NCI-H1694 treated with DMSO at 0.1 percent for 48 hours (cell line): ENCODE measurements around the gene KIAA0513.

ENCODE experiments used
- DNase-seq: peaks from one replicate; lab custom pipeline; 2025; lab: John Stamatoyannopoulos, UW

KIAA0513 gene

DNA sequence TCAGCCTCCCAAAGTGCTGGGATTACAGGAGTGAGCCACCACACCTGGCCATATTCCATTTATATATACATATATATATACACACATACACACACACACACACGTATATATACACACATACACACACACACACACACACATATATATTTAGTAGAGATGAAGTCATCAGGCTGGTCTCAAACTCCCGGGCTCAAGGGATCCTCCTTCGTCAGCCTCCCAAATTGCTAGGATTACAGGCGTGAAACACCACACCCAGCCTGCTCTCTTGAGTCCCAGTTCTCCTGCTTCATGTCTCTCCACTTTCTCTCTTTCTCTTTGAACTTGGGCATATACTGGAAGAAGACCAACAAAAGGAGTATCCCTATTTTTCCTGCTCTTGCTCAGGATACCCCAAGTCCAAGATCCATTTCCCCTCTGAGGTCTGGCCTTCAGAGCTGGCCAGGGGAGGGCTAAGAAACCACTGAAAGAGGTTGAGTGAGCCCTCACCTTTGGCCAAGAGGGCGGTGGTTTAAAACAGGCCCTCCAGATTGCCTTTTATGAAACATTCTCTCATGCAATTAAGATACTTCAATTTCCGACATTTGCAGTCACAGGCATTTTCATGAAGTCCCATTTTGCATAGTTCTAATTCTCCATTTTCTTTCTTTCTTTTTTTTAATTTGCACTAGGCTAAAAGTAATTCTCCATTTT is 46.8 kb downstream of the KIAA0513 start:
- DNase-seq = no peak

DNA sequence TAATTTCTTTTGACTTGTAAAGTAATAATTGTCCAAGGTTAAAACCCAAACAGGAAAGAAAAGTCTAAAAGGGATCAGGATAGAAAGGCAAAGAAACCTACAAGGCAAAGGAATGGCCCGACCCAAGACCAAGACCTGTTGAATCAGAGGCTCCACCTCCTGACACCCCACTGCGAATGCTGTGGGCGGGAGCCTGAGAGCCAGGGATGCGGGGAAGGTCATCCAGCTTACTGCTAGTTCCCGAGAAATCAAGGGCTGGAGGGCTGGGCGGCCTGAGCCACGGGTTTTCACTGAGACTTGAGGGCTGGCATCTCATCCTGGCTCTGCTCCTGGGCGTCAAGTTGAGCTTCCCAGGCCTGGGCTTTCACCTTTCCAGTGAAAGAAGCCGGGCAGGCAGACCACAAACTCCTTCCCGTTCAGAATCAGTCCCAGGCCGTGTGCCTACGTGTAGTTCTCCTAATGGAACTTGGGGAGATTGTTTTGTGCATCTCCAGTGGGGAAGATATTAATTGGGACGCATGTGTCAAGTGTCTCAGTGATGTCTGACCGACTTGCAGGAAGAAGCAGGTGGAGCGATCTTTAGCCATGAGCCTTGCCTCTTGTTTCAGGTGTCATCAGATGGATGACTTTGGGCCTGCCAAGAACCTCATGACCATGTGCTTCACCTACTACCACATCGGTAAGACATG is 47.8 kb downstream of the KIAA0513 start:
- no peak for DNase-seq

DNA sequence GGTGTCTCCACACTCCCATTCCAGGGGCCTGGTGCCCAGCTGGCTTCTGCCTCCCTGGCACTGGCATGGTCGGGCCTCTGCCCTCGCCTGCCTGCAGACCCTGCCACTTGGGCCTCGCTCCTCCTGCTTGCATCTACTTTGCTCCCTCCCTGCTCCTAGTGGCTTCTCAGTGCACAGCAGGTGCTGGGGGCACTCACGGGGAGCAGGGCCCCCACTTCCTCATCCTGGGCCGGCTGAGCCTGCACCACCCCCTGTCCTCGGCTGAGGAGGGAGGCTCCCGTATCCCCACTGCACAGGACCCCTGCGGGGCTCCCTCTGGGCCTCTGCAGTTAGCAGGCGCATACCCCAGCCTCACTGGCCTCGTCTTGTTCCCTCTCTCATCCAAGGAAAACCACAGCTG is 49.4 kb downstream of the KIAA0513 start:
- DNase-seq = no peak

DNA sequence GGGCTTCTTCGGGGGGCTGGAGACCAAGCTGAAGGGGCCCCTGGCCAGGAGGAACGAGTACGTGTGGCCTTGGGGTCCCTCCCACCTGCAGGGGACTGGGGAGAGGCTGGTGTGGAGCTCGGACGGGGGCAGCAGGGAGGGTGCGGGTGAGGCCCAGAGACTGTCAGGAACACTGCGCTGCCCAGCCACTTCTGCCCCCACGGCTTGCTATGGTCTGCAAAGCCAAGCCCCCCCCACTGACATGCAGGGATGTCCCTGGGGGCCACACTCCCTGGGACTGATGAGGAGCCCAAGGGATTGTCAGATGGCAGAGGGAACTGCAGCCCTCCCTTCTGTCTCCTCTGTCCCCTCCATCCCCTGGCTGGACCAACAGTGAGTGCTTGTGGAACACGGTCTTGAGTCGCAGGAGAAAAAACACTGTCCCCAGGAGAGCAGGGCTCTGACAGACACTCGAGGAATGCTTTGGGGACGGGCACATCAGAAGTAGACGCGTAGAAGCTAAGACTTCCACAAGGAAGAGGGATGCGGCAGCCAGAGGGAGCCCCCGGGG is 50.1 kb downstream of the KIAA0513 start:
- no peak for DNase-seq

DNA sequence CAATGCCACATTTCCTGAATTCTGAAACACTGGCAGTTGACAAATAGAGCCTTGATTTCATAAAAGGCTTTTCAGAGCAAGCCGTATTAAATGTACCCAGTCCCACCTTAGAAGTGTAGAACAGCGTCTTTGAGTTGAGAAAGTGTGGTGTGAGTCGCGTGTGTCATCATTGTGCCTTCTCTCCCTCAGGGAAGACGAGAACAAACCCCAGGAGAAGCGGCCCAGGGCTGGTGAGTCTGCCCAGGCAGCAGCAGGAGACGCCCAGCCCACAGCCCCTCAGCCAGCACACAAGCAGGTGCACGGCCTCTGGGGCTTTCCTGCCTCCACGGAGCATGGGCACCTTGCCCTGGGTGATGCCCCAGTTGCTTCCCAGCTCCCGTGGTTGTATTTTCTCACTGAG is 50.6 kb downstream of the KIAA0513 start:
- DNase-seq = no peak

DNA sequence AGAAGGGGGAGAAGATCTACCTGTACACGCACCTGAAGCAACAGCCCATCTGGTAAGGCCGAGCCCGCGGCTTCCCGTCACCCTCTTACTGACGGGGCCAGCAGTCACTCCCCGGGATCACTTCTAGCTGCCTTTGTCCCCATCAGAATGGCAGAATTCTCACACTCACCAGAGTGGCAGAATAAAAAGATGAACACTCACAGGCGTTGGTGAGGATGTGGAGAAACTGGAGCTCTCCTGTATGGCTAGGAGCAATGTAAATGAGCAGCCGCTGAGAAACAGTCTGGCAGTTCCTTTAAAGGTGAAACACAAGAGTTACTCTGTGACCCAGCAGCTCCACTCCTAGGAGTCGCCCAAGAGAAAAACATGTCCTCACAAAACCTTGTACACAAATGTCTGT is 51.4 kb downstream of the KIAA0513 start:
- DNase-seq = no peak

DNA sequence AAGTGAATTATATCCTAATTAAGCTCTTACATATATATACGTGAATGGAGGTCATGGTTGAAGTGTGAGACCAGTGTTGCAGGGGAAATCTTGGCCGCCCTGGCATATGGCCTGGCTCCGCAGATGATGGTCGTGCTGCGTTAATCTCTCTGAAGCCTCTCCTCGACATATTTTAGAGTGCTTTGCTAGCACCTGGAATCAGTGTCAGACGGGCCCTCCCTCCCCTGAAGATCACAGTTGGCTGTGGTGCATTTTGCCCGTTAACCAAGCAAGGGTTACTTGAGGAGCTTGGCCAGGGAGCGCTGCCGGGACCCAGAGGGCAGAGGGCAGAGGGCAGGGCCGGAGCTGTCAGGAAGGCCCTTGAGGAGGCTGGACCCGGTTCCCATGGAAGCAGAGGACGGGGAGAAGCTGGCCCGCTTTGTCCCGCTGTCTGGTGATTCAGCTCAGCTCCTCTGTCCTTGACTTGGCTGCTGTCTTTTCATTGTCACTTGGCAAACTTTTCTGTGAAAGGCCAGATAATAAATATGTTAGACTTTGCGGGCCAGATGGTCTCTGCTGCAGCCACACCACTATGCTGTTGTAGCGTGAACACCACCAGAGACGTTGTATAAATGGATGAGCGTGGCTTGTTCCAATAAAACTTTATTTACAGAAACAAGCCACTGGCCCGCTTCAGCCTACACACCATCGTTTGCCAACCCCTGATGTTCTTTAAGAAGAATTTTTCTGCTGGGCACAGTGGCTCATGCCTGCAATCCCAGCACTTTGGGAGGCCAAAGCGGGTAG is 52.4 kb downstream of the KIAA0513 start:
- DNase-seq = no peak

DNA sequence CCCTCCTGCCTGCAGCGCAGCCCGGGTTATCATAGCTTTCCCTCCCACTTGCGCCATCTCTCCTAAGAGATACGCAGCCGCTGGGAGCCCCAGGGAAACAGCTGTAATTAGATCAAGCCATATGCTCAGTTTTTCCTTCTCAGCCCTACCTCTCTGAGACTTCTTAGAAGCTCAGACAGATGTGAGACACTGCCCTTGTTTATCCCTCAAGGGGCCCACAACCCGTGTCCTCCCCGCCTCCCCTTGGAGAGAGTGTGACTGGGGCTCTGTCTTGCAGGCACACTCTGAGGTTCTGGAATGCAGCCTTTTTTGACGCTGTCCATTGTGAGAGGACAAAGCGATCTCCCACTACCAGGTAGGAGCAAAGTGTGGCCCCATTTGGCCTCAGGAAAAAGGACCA is 53.4 kb downstream of the KIAA0513 start:
- DNase-seq = no peak

DNA sequence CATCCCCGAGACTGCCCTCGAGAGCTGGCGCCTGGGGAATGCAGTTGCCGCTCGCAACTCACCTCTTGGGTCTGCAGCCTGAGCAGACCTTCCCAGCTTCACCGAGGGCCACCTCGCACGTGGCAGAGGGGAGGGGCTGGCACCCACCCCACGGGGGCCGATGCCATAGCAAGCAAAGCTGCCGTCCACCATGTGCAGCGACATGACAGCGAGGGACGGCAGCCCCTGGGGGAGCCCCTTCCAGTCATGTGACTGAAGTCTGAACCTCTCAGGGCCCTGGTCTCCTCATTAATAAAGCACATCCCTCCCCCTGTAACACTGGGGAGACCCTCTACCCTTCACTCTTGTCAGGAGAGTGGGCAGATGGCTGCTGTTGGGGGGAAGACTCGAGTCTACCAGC is 54.2 kb downstream of the KIAA0513 start:
- DNase-seq = no peak

DNA sequence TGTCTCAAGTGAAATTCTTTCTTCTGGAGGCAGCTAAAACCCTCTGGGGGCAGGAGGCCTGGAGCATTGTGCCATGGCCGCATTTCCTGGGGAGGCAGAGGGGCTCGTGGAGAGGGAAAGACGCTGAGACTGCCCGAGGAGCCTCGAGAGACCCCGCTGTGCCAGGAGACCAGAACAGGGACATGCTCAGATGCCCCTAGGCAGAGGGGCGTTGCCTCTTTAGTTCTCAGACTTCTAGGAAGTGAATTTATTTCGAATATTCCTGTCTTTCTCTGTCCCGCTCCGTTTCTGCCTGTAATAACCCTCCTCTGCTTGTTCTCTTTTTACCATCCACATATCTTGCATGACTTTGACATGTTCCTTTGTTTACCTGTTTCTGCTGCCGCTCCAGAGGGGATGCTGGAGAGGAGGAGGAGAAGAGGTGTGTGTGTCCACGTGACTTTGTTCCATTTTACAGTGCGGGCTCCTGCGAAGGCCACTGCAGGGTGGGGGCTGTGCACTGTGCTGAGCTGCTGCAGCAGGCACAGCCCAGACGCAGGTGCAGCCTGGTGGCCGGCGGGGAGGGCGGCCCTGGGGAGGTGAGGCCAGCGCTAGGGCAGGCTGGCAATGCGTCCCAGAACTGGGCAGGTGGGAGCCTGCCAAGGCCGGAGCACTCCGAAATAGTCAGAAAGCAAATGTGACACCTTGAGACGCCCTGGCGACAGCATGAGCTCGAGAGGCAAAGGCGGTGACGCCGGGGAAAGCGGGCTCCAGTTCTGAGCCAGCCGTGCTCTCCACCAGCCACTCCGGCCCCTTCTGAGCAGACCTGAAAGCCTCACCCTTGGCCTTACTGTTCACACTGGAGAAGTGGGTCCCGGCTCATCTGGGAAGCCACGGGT is 54.8 kb downstream of the KIAA0513 start:
- no peak for DNase-seq

DNA sequence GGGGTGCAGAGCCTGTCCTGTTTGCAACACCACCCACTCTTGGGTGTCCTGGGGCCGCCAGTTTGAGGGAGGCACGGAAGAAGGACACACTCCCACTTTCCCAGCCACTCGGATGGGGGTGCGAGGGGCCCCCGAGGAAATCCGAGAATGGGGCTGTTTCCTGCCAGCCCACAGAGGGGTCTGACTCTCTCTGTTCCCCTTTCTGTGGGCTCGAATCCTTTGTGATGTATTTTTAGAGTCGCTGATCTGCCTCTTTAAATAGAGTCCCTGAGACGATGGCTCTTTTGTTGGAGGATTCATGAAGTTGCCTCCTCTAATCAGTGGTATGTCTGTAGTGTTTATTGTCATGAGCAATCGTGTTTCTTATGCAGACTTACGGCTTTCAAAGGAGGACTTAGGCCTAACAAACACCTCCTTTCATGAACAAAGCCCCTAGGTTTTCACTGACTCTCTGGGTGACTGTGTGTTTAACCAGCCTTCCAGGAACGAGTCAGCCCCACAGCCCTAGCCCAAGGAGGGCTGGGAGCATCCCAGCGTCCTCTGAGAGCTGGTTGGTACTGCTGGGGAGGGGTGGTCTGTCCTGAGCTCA is 55.5 kb downstream of the KIAA0513 start:
- DNase-seq = no peak

DNA sequence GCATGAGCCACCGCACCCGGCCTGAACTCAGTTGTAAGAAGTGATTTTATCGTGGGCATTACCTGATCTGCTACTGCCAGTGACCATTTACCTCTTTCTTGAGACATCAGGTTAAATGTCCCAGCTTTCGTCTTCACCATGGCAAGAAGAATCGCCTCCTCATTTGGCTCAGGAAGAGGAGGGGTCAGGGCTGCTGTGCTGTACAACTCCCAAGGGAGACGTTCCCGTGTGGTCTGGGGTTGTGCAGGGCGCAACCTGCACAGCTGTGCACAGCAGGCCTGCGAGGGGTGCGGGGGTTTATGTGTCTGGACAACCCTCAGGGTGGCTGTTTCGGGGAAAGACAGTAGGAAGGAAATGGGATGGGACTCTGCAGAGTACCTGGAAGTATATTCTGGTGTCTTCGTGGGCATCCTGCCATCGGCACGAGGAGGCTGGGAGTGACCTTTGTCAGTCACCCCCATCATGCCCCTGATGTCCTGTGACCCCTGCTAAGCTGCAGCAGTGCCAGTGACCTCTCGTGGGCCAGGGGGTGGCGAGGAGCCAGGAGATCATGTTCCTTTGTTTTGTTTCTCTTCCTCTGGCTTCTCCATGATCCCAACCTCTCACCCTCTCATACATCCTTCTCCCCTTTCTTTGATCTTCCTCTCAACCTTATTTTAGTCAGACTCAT is 57.4 kb downstream of the KIAA0513 start:
- no peak for DNase-seq

DNA sequence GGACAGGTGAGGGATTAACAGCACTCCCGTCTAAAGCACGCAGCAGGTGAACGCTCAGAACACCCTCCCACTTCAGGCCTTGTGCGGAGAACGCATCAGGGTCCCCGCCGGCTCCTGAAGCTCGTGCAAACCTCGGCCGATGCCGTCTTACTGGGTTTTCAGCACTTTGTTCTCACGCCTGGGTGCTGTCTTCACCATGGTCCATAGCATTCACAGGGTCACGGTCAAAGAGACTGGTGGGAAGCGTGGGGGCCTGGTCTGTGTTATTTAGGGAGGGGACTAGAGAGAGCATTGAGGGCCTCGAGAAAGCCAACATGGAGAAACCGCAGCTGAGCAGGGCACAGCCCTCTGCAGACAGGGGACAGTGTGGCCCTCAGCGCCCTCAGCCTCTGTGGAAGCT is 58.1 kb downstream of the KIAA0513 start:
- DNase-seq = no peak

DNA sequence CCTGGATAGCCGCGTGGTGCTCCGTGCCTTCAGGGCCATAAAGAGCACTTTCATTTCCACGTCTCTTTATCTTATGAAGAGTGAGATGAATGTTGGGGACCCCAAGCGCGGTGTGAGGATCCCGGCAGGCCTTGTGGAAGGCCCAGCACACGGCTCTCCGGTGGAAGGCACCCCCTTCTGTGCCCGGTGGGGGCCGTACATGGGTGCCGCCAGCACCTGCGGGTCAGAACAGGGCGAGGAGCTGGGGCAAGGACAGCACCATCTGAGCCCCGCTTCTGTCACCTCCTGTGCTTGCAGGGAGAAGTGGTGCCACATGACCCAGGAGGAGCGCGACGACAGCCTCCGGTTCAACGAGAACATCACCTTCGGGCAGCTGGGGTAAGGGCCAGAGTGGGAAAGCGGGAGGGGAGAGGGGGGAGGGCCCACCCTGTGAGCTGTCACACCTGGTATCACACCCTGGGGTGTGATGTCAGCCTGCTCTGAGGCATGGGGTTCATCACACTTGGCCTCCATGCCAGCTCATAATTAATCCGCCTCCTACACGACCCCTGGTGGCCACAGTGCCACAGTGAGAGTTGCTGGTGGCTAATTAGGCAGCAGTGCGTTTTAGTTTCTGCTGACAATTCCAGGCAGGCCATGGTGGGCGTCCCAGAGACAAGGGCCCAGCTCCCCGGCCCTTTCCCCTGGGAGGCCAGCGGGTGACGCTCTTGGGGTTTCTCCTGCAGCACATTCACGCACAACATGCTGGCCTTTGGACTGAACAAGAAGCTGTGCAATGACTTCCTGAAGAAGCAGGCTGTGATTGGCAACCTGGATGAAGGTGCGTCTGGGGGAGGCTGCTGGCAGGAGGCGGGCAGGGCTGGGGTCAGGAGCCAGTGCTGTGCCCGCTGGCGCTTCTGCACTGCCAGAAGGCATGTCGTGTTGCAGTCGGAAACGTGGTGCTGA is 59.0 kb downstream of the KIAA0513 start:
- DNase-seq = peak; percentile 71

DNA sequence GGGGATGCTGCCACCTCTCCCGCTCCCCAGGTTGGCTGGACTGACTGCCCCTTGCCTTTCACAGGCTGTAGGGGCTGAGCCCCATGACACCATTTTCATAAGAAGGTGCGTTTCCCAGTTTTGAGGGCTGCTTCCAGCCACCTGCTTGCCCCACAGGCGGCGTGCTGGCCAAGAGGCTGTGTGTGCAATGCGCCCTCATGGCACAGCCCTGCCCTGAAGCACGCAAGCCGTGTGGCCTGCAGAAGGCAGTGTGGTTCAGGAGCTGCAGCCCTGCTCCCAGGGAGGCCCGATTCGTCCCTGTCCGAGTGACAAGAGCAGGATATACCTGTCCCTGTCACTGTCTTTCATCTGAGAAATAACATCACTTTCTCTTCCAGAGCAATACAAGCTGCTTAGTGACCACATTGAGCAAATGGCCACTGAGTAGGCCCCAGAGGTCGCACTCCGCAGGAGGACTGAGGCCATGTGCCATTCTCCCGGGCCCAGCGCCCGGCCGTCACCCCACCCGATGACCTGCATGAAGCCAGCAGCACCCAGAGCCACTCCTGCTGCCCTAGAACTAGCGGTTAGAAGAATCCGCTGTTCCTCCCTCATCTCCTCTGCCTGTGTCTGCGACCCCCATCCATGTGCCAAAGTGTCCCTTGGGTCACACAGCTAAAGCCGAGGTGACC is 60.4 kb downstream of the KIAA0513 start:
- no peak for DNase-seq

DNA sequence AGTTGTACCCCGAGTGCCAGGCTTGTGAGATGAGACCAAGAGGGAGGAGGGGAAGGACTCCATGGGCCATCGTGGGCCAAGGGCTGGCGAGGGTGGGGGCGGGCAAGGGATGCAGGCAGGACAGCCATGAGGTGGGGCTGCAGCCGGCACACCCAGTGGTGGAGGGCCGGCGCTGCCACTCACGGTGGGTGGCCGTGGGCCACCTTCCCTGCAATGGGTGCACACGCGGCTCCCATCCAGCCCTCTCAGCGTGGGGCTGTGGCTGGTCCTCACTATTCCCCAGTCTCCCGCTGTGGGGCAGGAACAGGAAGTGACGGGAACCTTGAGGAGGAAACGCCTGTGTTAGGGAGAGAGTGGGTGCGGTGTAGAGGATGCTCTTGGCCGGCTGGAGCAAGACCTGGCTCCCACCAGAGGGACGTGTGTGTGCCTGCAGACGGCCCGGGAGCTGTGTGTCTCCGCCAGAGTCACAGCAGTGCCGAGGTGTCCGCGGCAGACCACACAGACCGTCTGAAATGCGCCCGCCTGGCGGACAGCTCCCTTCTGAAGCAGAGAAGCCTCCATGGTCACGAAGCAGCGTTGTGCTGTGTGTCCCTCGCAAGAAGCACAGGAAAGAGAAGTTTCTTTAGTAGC is 61.1 kb downstream of the KIAA0513 start:
- no peak for DNase-seq

DNA sequence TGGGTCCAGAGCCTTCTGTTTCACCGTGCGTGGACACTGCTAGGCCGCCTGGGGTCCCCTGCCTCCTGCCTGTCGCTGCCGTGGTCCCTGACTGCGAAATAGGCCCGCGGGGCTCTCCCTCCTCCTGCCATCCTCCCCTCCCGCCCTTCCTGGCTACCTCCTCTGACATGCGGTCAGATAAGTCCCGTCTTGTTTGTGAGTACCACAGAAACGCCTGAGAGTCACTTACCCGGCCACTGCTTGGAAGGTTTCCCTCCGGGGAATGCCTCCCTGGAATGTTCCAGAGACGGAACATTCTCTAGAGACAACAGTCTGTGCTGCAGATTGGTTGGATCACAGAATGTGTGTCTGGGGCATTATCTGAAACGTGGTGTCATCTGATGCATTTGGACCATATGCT is 61.9 kb downstream of the KIAA0513 start:
- no peak for DNase-seq

DNA sequence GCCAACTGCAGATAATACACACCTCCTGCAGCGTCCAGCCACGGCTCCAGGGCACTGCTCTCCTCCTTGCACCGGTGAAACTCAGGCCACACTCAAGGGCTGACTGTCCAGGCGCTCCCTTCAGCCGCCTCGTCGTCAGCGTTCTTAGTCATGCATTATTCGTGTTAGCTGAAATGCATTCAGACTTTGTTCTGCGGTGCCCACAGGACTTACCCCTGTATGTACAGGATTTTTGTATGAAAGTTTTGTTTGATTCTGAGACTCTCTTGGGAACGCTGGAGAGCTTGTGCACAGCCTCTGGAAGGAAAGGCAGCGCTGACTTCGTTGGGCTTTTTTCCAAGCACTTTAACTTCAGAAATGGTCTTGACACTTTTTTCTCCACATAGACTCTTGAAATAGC is 62.6 kb downstream of the KIAA0513 start:
- DNase-seq = no peak
